GM18499 (cell line): ENCODE measurements around the gene CASQ1.

Experiments
- ATAC-seq: cut with Tn5 transposase; IDR thresholded peaks from one replicate; pipeline ENCODE4 v1.9.1; 2021; ENCODE audit warnings: moderate number of reproducible peaks; ENCODE audit not compliant: insufficient read depth, unreplicated experiment

Gene CASQ1

GRCh38 chr1:160168016-160168415 is 22.4 kb upstream of the CASQ1 start:
- ATAC-seq = no peak

GRCh38 chr1:160168609-160169369 is 21.6 kb upstream of the CASQ1 start:
- no peak for ATAC-seq

GRCh38 chr1:160169553-160170399 is 20.6 kb upstream of the CASQ1 start:
- no peak for ATAC-seq

GRCh38 chr1:160171354-160171753 is 19.0 kb upstream of the CASQ1 start:
- ATAC-seq = no peak

- no peak for ATAC-seq
These were observed 18.4 kb upstream of the CASQ1 start for GRCh38 chr1:160171980-160172379.

GRCh38 chr1:160177231-160177630 is 13.1 kb upstream of the CASQ1 start:
- no peak for ATAC-seq

- ATAC-seq = no peak
These were observed 12.7 kb upstream of the CASQ1 start for GRCh38 chr1:160177667-160178066.

- no peak for ATAC-seq
These were observed 11.6 kb upstream of the CASQ1 start for GRCh38 chr1:160178731-160179130.

GRCh38 chr1:160179336-160179735 is 11.0 kb upstream of the CASQ1 start:
- ATAC-seq = no peak

GRCh38 chr1:160186246-160186645 is 4.1 kb upstream of the CASQ1 start:
- ATAC-seq = no peak

GRCh38 chr1:160186729-160187128 is 3.6 kb upstream of the CASQ1 start:
- no peak for ATAC-seq

GRCh38 chr1:160187407-160187806 is 3.0 kb upstream of the CASQ1 start:
- no peak for ATAC-seq

GRCh38 chr1:160188341-160188740 is 2.0 kb upstream of the CASQ1 start:
- ATAC-seq = no peak

GRCh38 chr1:160191756-160192155 is 1.4 kb downstream of the CASQ1 start:
- ATAC-seq = no peak

- no peak for ATAC-seq
These were observed 1.9 kb downstream of the CASQ1 start for GRCh38 chr1:160192234-160192633.

- no peak for ATAC-seq
These were observed 2.9 kb downstream of the CASQ1 start for GRCh38 chr1:160193091-160193819.

- no peak for ATAC-seq
These were observed 3.7 kb downstream of the CASQ1 start for GRCh38 chr1:160193832-160194736.

GRCh38 chr1:160194737-160195059 is 4.3 kb downstream of the CASQ1 start:
- ATAC-seq = no peak

- no peak for ATAC-seq
These were observed 5.8 kb downstream of the CASQ1 start for GRCh38 chr1:160196143-160196542.

- no peak for ATAC-seq
These were observed 6.9 kb downstream of the CASQ1 start for GRCh38 chr1:160197231-160197630.
